ENCODE results near the gene KARS1.

GRCh38 chr16:75658175-75658574 is 10.7 kb upstream of the KARS1 start:
- TF ChIP-seq CTCF (conservative IDR thresholded peaks at IDR 0.05 in 1 of 2, IDR thresholded peaks at IDR 0.05 in 1 of 2; ENCODE audit: low read depth in 1 of 2, low read length in 2 of 2) (no peak), EZH2 (IDR thresholded peaks at IDR 0.05; ENCODE audit: low read length, missing control alignments) (no peak)
